HepG2 (cell line): ENCODE measurements around the gene IL17RC. TPM values are rescaled to one million over a fixed set of nuclear protein-coding genes. Genes with fewer than 3 reads are reported as not detected.

Experiments
- ATAC-seq: fragments of 200-7000 bp; cut with Tn5 transposase; 3 replicates; pipeline ENCODE4 v1.9.1; 2020; ENCODE audit warnings: mild to moderate bottlenecking, moderate library complexity
- BruUV-seq: library from RNA; stranded (reverse); fragments of 400-500 nt; replicated peaks from 2 replicates; lab custom pipeline; 2021; lab: Mats Ljungman, UMichigan
- CTCF ChIA-PET: fragments of 300-600 bp; formaldehyde crosslinking; extraction: SDS; loops from one replicate; lab custom pipeline; 2021; ENCODE audit warnings: low total read pairs, inconsistent platforms, low intra/inter-chr PET ratio; lab: Yijun Ruan, JAX
- POLR2A ChIA-PET: fragments of 350-600 bp; sonication (Branson Sonifier 250); formaldehyde crosslinking; loops from one replicate; lab custom pipeline; 2020; ENCODE audit warnings: antibody characterized with exemption, inconsistent platforms; lab: Yijun Ruan, JAX
- DNase-seq: peaks from one replicate; pipeline ENCODE4 v3.0.0-alpha.2; 2015; ENCODE audit warnings: low spot score
- FAIRE-seq: peaks from 3 replicates; lab custom pipeline; 2011; peaks lifted over from hg19 to GRCh38; lab: Jason Lieb, UNC
- H2AFZ ChIP-seq: one replicate; pipeline ENCODE4 v1.6.1; 2011; ENCODE audit warnings: low read length, inconsistent platforms
- H3K27ac ChIP-seq: fragments of 300-600 bp; 3 replicates; pipeline ENCODE4 v1.8.0; 2011; ENCODE audit warnings: mixed run types, mild to moderate bottlenecking, mixed read lengths, low read length, inconsistent platforms; ENCODE audit not compliant: insufficient read depth; ENCODE audit errors: extremely low read length
- H3K27me3 ChIP-seq, 2 experiments: fragments of 200-600 bp in 1 of 2; 2 replicates in 1 of 2; 3 replicates in 1 of 2; pipeline versions ENCODE4 v1.6.0 to v1.8.0; 2011; ENCODE audit warnings: low read length in 2 of 2, mild to moderate bottlenecking in 2 of 2, moderate library complexity in 2 of 2, inconsistent platforms in 1 of 2; ENCODE audit not compliant: insufficient read depth in 2 of 2, control insufficient read depth in 1 of 2
- H3K36me3 ChIP-seq, 2 experiments: fragments of 200-600 bp in 1 of 2; replicated peaks in 1 of 2; 2 replicates in 1 of 2; 3 replicates in 1 of 2; pipeline versions ENCODE4 v1.5.1 to v1.8.0; 2011; ENCODE audit warnings: low read length in 2 of 2, inconsistent platforms in 1 of 2; ENCODE audit not compliant: insufficient read depth in 2 of 2, control insufficient read depth in 1 of 2
- H3K4me1 ChIP-seq: 2 replicates; pipeline ENCODE4 v1.5.1; 2012; ENCODE audit warnings: low read length, inconsistent platforms; ENCODE audit not compliant: insufficient read depth
- H3K4me2 ChIP-seq: 2 replicates; pipeline ENCODE4 v1.6.0; 2011; ENCODE audit warnings: low read depth, low read length, inconsistent platforms
- H3K4me3 ChIP-seq, 3 experiments: fragments of 200-600 bp in 1 of 3; sonication (generic), shearing (Covaris generic) in 1 of 3; replicated peaks in 1 of 3; 2 replicates each; pipeline ENCODE4 v1.5.1; 2011 to 2016; ENCODE audit warnings: low read length in 3 of 3, inconsistent platforms in 2 of 3, low read depth in 2 of 3, mild to moderate bottlenecking in 2 of 3, control low read depth in 1 of 3, mixed read lengths in 1 of 3; ENCODE audit not compliant: insufficient read depth in 1 of 3
- H3K79me2 ChIP-seq: one replicate; pipeline ENCODE4 v1.6.1; 2011; ENCODE audit warnings: low read length, inconsistent platforms; ENCODE audit not compliant: insufficient read depth
- H3K9ac ChIP-seq: 2 replicates; pipeline ENCODE4 v1.6.0; 2011; ENCODE audit warnings: mild to moderate bottlenecking, low read depth, low read length, inconsistent platforms; ENCODE audit not compliant: insufficient read depth
- H3K9me3 ChIP-seq: 2 replicates; pipeline ENCODE4 v1.5.1; 2012; ENCODE audit warnings: mild to moderate bottlenecking, low read length
- H4K20me1 ChIP-seq: 2 replicates; pipeline ENCODE4 v1.6.0; 2011; ENCODE audit warnings: inconsistent platforms, mild to moderate bottlenecking, low read length, moderate library complexity; ENCODE audit not compliant: insufficient read depth
- GTF2F1 ChIP-seq: fragments of 150-350 bp; IDR thresholded peaks from 2 replicates; pipeline ENCODE4 v1.6.1; 2014; ENCODE audit warnings: low read length
- NFE2 ChIP-seq: sonication (generic); formaldehyde crosslinking; IDR thresholded peaks from 2 replicates; pipeline ENCODE4 v1.4.0; 2020; ENCODE audit warnings: missing genetic modification reagents
- RELA ChIP-seq: sonication (generic); formaldehyde crosslinking; IDR thresholded peaks from 2 replicates; pipeline ENCODE4 v1.4.0; 2020; ENCODE audit warnings: missing genetic modification reagents
- TFDP1 ChIP-seq: IDR thresholded peaks from 2 replicates; pipeline ENCODE4 v1.6.1; 2016; ENCODE audit warnings: missing compliant biosample characterization, missing genetic modification reagents, borderline replicate concordance
- ZNF556 ChIP-seq: sonication (generic); formaldehyde crosslinking; IDR thresholded peaks from 2 replicates; pipeline ENCODE4 v1.4.0; 2020; ENCODE audit warnings: mild to moderate bottlenecking, missing genetic modification reagents, borderline replicate concordance
- WGBS: methylation state at CpG from one replicate; pipeline ENCODE4 v1.1.6; 2017; ENCODE audit warnings: low lambda C conversion rate; 5-methylcytosine and 5-hydroxymethylcytosine counted together
- in situ Hi-C: cut with HindIII; loops from 2 replicates; pipeline ENCODE4 v1.10.0; 2017; ENCODE audit warnings: low pct_unique_long_range_greater_than_20kb; ENCODE audit not compliant: extremely low pct_ligation_motif_present
- intact Hi-C: fragments of 100-400 bp; cut with micrococcal nuclease; formaldehyde crosslinking; loops from one replicate; pipeline ENCODE4 v1.10.0; 2022; ENCODE audit not compliant: unreplicated experiment
- polyA plus RNA-seq, 8 experiments: library from polyadenylated mRNA; depleted of rRNA in 3 of 8; stranded (reverse) in 7 of 8; unstranded in 1 of 8; fragments of >200 nt; fragmentation: Illumina TruSeq in 4 of 8; extraction: Trizol in 4 of 8; gene quantifications; 2 replicates each; pipeline versions ENCODE4 v1.2.1 to v1.2.3, GENCODE V29; 2011 to 2016; ENCODE audit warnings: low read depth in 4 of 8, missing spikeins in 1 of 8, mixed read lengths in 1 of 8; ENCODE audit not compliant: insufficient read depth in 1 of 8
- total RNA-seq, 5 experiments: library from RNA; depleted of rRNA; stranded (reverse); fragments of >200 nt; fragmentation: Illumina TruSeq; extraction: Trizol; gene quantifications; 2 replicates each; pipeline ENCODE4 v1.2.3, GENCODE V29; 2016; ENCODE audit warnings: low read depth in 1 of 5

IL17RC gene
- total and polyA plus RNA-seq, 2 of the 13 experiments (the other 11 are each of a cell fraction or from before 2014, with no cell fraction given): 20.7 to 24.0 TPM

- peak overlapping the region; percentile 71 for H3K27ac ChIP-seq
- peak overlapping the region; percentile 100 for H3K4me2 ChIP-seq
- FAIRE-seq (no peak), DNase-seq (no peak), ATAC-seq (no peak; the same call in 2 of the 3 replicates)
- no peaks in the 10 kb centered on the region for H3K36me3 ChIP-seq
- intact Hi-C loops (loop anchor here (5.0 kb wide), 1 partner anchor 41 kb away; no protein-coding TSS in a partner anchor), in situ Hi-C loops (no loop called here)
- TF ChIP-seq GTF2F1: no peak
- 0 out of 2 replicates have a peak, but pooled peaks have one; percentile 21 for TF ChIP-seq TFDP1
- no peak for TF ChIP-seq ZNF556 (CRISPR knock-in tag)
- TF ChIP-seq RELA (CRISPR knock-in tag): no peak
- TF ChIP-seq NFE2 (CRISPR knock-in tag): no peak
- H3K27me3 ChIP-seq: no peaks in the 10 kb centered on the region
- POLR2A ChIA-PET: interaction anchor here (1.5 to 9.0 kb wide), 5 partner anchors 15 to 29 kb away, joined by 6 to 298 read pairs (median 31); partner anchors contain the start of genes CRELD1, IL17RE and JAGN1
- no peak overlapping the region for H2AFZ ChIP-seq
- no peaks in the 10 kb centered on the region for H4K20me1 ChIP-seq
- H3K4me1 ChIP-seq: peaks cover 38% of the 10 kb centered on the region
- peak overlapping the region; percentile 80; the same call in 1 of the 2 replicates for H3K9ac ChIP-seq
- no CpG with 5 or more reads among the region's 10 CpGs for WGBS
- H3K9me3 ChIP-seq: no peaks in the 10 kb centered on the region
- H3K79me2 ChIP-seq: peaks cover 3% of the 10 kb centered on the region
- peak overlapping the region; percentile 55 to 86 (median 83); a peak in 5 of 6 replicates for H3K4me3 ChIP-seq
- no TSS peak for BruUV-seq
- CTCF ChIA-PET: no interaction called here
Observed at GRCh38 chr3:9917820-9918219, 922 bp downstream of the IL17RC start.
